HL-60 (cell line): ENCODE measurements around the gene THPO.

Experiments
- POLR2AphosphoS5 ChIP-seq: IDR thresholded peaks from 2 replicates; pipeline ENCODE4 v1.6.1; 2012; ENCODE audit warnings: low read depth
- SPI1 ChIP-seq: IDR thresholded peaks from 2 replicates; pipeline ENCODE4 v1.6.1; 2012; ENCODE audit warnings: low read depth, mild to moderate bottlenecking, borderline replicate concordance
- TF ChIP-seq, protein P1 (sequence below): IDR thresholded peaks from one replicate; pipeline ENCODE4 v1.5.1; 2011; ENCODE audit warnings: low read length, control low read depth, inconsistent platforms; ENCODE audit not compliant: insufficient read depth
- TF ChIP-seq, protein P2 (sequence below): IDR thresholded peaks from 2 replicates; pipeline ENCODE4 v1.6.1; 2012; ENCODE audit warnings: low read depth; ENCODE audit not compliant: insufficient replicate concordance

DNA sequence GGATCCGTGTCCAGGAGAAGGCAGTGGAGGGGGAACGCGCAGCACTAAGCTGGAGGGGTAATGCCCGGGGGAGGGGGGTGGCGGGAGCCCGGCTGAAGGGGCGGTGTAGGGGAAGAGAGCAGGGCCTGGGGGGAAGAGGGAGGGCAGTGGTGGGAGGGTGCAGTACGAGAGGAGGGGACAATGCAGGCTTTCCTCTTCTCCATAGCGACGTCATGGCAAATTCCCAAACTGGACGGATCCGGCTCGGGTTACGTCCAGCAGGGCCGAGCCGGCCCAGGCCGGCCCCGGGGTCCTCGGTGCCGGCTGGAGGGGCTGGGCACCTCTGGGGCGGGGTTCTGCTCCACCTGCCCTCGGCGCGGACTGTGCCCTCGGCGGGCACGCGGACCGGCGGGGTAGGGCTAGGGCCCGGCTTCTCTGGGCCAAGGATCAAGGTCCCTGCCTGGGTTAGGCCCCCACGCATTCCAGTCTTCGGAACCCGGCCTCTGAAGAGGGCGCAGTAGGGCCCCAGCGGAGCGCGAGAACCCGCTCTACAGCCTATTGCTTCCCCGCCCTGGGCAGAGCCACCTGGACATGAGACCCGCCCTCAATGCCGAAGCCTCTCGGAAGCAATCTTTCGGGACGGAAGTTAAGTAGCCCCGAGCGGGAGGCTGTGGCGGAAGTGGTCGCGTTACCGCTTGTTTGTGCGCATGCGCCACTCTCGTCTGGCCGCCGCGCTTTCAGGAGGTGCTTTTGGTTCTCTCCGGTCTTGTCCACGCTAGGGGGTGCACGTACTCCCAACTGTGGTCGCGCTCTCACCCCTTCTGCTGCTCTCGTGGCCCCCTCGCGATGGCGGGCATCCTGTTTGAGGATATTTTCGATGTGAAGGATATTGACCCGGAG lies 15.1 kb downstream of the THPO start:
- TF ChIP-seq, protein P1, sequence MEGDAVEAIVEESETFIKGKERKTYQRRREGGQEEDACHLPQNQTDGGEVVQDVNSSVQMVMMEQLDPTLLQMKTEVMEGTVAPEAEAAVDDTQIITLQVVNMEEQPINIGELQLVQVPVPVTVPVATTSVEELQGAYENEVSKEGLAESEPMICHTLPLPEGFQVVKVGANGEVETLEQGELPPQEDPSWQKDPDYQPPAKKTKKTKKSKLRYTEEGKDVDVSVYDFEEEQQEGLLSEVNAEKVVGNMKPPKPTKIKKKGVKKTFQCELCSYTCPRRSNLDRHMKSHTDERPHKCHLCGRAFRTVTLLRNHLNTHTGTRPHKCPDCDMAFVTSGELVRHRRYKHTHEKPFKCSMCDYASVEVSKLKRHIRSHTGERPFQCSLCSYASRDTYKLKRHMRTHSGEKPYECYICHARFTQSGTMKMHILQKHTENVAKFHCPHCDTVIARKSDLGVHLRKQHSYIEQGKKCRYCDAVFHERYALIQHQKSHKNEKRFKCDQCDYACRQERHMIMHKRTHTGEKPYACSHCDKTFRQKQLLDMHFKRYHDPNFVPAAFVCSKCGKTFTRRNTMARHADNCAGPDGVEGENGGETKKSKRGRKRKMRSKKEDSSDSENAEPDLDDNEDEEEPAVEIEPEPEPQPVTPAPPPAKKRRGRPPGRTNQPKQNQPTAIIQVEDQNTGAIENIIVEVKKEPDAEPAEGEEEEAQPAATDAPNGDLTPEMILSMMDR = peak; percentile 50
- TF ChIP-seq POLR2AphosphoS5 = peak; percentile 89
- TF ChIP-seq SPI1 = no peak
- TF ChIP-seq, protein P2, sequence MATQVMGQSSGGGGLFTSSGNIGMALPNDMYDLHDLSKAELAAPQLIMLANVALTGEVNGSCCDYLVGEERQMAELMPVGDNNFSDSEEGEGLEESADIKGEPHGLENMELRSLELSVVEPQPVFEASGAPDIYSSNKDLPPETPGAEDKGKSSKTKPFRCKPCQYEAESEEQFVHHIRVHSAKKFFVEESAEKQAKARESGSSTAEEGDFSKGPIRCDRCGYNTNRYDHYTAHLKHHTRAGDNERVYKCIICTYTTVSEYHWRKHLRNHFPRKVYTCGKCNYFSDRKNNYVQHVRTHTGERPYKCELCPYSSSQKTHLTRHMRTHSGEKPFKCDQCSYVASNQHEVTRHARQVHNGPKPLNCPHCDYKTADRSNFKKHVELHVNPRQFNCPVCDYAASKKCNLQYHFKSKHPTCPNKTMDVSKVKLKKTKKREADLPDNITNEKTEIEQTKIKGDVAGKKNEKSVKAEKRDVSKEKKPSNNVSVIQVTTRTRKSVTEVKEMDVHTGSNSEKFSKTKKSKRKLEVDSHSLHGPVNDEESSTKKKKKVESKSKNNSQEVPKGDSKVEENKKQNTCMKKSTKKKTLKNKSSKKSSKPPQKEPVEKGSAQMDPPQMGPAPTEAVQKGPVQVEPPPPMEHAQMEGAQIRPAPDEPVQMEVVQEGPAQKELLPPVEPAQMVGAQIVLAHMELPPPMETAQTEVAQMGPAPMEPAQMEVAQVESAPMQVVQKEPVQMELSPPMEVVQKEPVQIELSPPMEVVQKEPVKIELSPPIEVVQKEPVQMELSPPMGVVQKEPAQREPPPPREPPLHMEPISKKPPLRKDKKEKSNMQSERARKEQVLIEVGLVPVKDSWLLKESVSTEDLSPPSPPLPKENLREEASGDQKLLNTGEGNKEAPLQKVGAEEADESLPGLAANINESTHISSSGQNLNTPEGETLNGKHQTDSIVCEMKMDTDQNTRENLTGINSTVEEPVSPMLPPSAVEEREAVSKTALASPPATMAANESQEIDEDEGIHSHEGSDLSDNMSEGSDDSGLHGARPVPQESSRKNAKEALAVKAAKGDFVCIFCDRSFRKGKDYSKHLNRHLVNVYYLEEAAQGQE = peak; percentile 42
